Measurements from ENCODE around the gene LY6G5C.

- TF ChIP-seq CTCF (IDR thresholded peaks at IDR 0.05) (no peak), POLR2A (IDR thresholded peaks at IDR 0.05) (no peak)
Measured at GRCh38 chr6:31690231-31691077, 9.6 kb upstream of the LY6G5C start.
